HG03558 (cell line): ENCODE results near the gene TDRD9.

Source experiments
- ATAC-seq: cut with Tn5 transposase; IDR thresholded peaks from one replicate; pipeline ENCODE4 v1.9.1; 2021; ENCODE audit warnings: moderate number of reproducible peaks; ENCODE audit not compliant: unreplicated experiment; ENCODE audit errors: extremely low read depth

TDRD9 gene

GRCh38 chr14:104085889-104086201, 157.6 kb downstream of the TDRD9 start:
- no peak for ATAC-seq

- no peak for ATAC-seq
Observed at GRCh38 chr14:104086210-104086660, 158.0 kb downstream of the TDRD9 start.

GRCh38 chr14:104086661-104087461, 158.6 kb downstream of the TDRD9 start:
- no peak for ATAC-seq

GRCh38 chr14:104087505-104087904, 159.2 kb downstream of the TDRD9 start:
- ATAC-seq: no peak

GRCh38 chr14:104087981-104088850, 160.0 kb downstream of the TDRD9 start:
- no peak for ATAC-seq

GRCh38 chr14:104090071-104090748, 162.0 kb downstream of the TDRD9 start:
- ATAC-seq: no peak

GRCh38 chr14:104091061-104091926, 163.0 kb downstream of the TDRD9 start:
- ATAC-seq: no peak

GRCh38 chr14:104091927-104092771, 163.9 kb downstream of the TDRD9 start:
- no peak for ATAC-seq

- no peak for ATAC-seq
Observed at GRCh38 chr14:104092931-104093365, 164.7 kb downstream of the TDRD9 start.

GRCh38 chr14:104093366-104094055, 165.3 kb downstream of the TDRD9 start:
- ATAC-seq: no peak

- ATAC-seq: no peak
Observed at GRCh38 chr14:104094056-104094708, 165.9 kb downstream of the TDRD9 start.

- ATAC-seq: no peak
Observed at GRCh38 chr14:104094709-104095425, 166.6 kb downstream of the TDRD9 start.

GRCh38 chr14:104095426-104096310, 167.4 kb downstream of the TDRD9 start:
- no peak for ATAC-seq

- ATAC-seq: no peak
Observed at GRCh38 chr14:104096318-104096717, 168.1 kb downstream of the TDRD9 start.

GRCh38 chr14:104096751-104097700, 168.8 kb downstream of the TDRD9 start:
- ATAC-seq: no peak
